ENCODE measurements around the gene TOX2. TPM values are rescaled to one million over a fixed set of nuclear protein-coding genes. Genes with fewer than 3 reads are reported as not detected.

TOX2 gene
- total RNA-seq, 1 donor from 2014 or later: 0.16 TPM

GRCh38 chr20:44012466-44013226 is 98.0 kb downstream of the TOX2 start:
- Mint-ChIP-seq H3K4me1 (ENCODE audit: low read depth, unreplicated experiment) (no peaks in the 10 kb centered on the region), H3K27me3 (ENCODE audit: low read depth, unreplicated experiment) (peaks cover 44% of the 10 kb centered on the region), H3K36me3 (ENCODE audit: low read depth, unreplicated experiment) (no peaks in the 10 kb centered on the region), H3K27ac (ENCODE audit: unreplicated experiment) (no peak overlapping the region), H3K4me3 (ENCODE audit: unreplicated experiment) (no peak overlapping the region), H3K9me3 (ENCODE audit: unreplicated experiment) (no peaks in the 10 kb centered on the region)
- TF ChIP-seq EZH2 (IDR thresholded peaks at IDR 0.05; ENCODE audit: insufficient read depth, low read length) (no peak), CTCF (IDR thresholded peaks at IDR 0.05; ENCODE audit: insufficient read depth, low read depth, low read length) (no peak)
- DNase-seq (ENCODE audit: low read depth) (no peak), FAIRE-seq (no peak)
- H4K20me1 ChIP-seq (ENCODE audit: insufficient read depth, low read length): no peaks in the 10 kb centered on the region
- no peak overlapping the region for H3K27ac ChIP-seq (ENCODE audit: low read depth, low read length)
- H3K4me1 ChIP-seq (ENCODE audit: insufficient read depth, low read length): no peaks in the 10 kb centered on the region
- peaks cover 10% of the 10 kb centered on the region for H3K27me3 ChIP-seq (ENCODE audit: insufficient read depth, low read length)
- H3K79me2 ChIP-seq (ENCODE audit: insufficient read depth, low read length): no peaks in the 10 kb centered on the region
- no peaks in the 10 kb centered on the region for H3K9me3 ChIP-seq (ENCODE audit: insufficient read depth, low read depth, low read length)
- no peak overlapping the region for H2AFZ ChIP-seq (ENCODE audit: low read depth, low read length)
- H3K4me3 ChIP-seq (ENCODE audit: insufficient read depth, low read depth, low read length): no peak overlapping the region
- no peak overlapping the region for H3K4me2 ChIP-seq (ENCODE audit: low read length)
- no peak overlapping the region for H3K9ac ChIP-seq (ENCODE audit: low read length)
- no peaks in the 10 kb centered on the region for H3K36me3 ChIP-seq (ENCODE audit: insufficient read depth, low read length)

- Histone ChIP-seq H3K4me1 (ENCODE audit: insufficient read depth, low read length) (peaks cover 21% of the 10 kb centered on the region), H3K36me3 (ENCODE audit: insufficient read depth, low read length) (no peaks in the 10 kb centered on the region), H3K9ac (ENCODE audit: low read length) (no peak overlapping the region), H3K27ac (ENCODE audit: low read depth, low read length) (no peak overlapping the region), H4K20me1 (ENCODE audit: insufficient read depth, low read length) (no peaks in the 10 kb centered on the region), H3K27me3 (ENCODE audit: insufficient read depth, low read length) (peaks cover 10% of the 10 kb centered on the region), H2AFZ (ENCODE audit: low read depth, low read length) (no peak overlapping the region), H3K4me3 (ENCODE audit: insufficient read depth, low read depth, low read length) (no peak overlapping the region), H3K9me3 (ENCODE audit: insufficient read depth, low read depth, low read length) (no peaks in the 10 kb centered on the region), H3K79me2 (ENCODE audit: insufficient read depth, low read length) (no peaks in the 10 kb centered on the region), H3K4me2 (ENCODE audit: low read length) (no peak overlapping the region)
- no peaks in the 10 kb centered on the region for H3K36me3 Mint-ChIP-seq (ENCODE audit: low read depth, unreplicated experiment)
- H3K27ac Mint-ChIP-seq (ENCODE audit: unreplicated experiment): no peak overlapping the region
- no peak for TF ChIP-seq EZH2 (IDR thresholded peaks at IDR 0.05; ENCODE audit: insufficient read depth, low read length)
- TF ChIP-seq CTCF (IDR thresholded peaks at IDR 0.05; ENCODE audit: insufficient read depth, low read depth, low read length): no peak
- FAIRE-seq: no peak
- DNase-seq (ENCODE audit: low read depth): no peak
- H3K4me3 Mint-ChIP-seq (ENCODE audit: unreplicated experiment): no peak overlapping the region
- peaks cover 46% of the 10 kb centered on the region for H3K27me3 Mint-ChIP-seq (ENCODE audit: low read depth, unreplicated experiment)
- H3K9me3 Mint-ChIP-seq (ENCODE audit: unreplicated experiment): no peaks in the 10 kb centered on the region
- peaks cover 3% of the 10 kb centered on the region for H3K4me1 Mint-ChIP-seq (ENCODE audit: low read depth, unreplicated experiment)
These were observed 100.4 kb downstream of the TOX2 start for GRCh38 chr20:44014807-44015732.
